Measurements from ENCODE around the gene CLEC2A. TPM values are rescaled to one million over a fixed set of nuclear protein-coding genes. Genes with fewer than 3 reads are reported as not detected.

The CLEC2A gene
- total RNA-seq, 4 donors from 2014 or later: not detected

- H3K4me3 ChIP-seq: peak overlapping the region; percentile 52 to 60 (median 56)
Measured at GRCh38 chr12:9868951-9869306, 63.2 kb downstream of the CLEC2A start.

GRCh38 chr12:9868311-9868801, 63.8 kb downstream of the CLEC2A start:
- Histone ChIP-seq H3K4me1 (peaks cover 10 to 12% of the 10 kb centered on the region in 2 donors), H3K36me3 (no peaks in the 10 kb centered on the region), H3K9me3 (no peaks in the 10 kb centered on the region), H3K4me3 (peak overlapping the region; percentile 52 to 60 (median 56)), H3K27ac (peak overlapping the region; percentile 79 to 88 (median 83)), H3K27me3 (no peaks in the 10 kb centered on the region)
- in situ Hi-C loops (cut with MboI; ENCODE audit: low sequenced_read_pairs in 4 of 4): no loop called here
- TF ChIP-seq, protein P1, sequence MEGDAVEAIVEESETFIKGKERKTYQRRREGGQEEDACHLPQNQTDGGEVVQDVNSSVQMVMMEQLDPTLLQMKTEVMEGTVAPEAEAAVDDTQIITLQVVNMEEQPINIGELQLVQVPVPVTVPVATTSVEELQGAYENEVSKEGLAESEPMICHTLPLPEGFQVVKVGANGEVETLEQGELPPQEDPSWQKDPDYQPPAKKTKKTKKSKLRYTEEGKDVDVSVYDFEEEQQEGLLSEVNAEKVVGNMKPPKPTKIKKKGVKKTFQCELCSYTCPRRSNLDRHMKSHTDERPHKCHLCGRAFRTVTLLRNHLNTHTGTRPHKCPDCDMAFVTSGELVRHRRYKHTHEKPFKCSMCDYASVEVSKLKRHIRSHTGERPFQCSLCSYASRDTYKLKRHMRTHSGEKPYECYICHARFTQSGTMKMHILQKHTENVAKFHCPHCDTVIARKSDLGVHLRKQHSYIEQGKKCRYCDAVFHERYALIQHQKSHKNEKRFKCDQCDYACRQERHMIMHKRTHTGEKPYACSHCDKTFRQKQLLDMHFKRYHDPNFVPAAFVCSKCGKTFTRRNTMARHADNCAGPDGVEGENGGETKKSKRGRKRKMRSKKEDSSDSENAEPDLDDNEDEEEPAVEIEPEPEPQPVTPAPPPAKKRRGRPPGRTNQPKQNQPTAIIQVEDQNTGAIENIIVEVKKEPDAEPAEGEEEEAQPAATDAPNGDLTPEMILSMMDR (IDR thresholded peaks at IDR 0.05 in 4 of 5, conservative IDR thresholded peaks at IDR 0.05 in 1 of 5): no peak
- TF ChIP-seq POLR2A (IDR thresholded peaks at IDR 0.05): no peak
- ATAC-seq (no peak), DNase-seq (no peak)
- intact Hi-C loops (cut with DNase I; ENCODE audit: low total_unique reads): no loop called here

More at GRCh38 chr12:9868951-9869306, 63.2 kb downstream of the CLEC2A start:
- ATAC-seq (no peak), DNase-seq (no peak)
- Histone ChIP-seq H3K27ac (peak overlapping the region; percentile 79 to 88 (median 83)), H3K4me1 (peaks cover 10 to 12% of the 10 kb centered on the region in 2 donors), H3K36me3 (no peaks in the 10 kb centered on the region), H3K27me3 (no peaks in the 10 kb centered on the region), H3K9me3 (no peaks in the 10 kb centered on the region)
- in situ Hi-C loops (cut with MboI; ENCODE audit: low sequenced_read_pairs in 4 of 4) (no loop called here), intact Hi-C loops (cut with DNase I; ENCODE audit: low total_unique reads) (no loop called here)
- TF ChIP-seq, protein P1 (IDR thresholded peaks at IDR 0.05 in 4 of 5, conservative IDR thresholded peaks at IDR 0.05 in 1 of 5): no peak
- TF ChIP-seq POLR2A (IDR thresholded peaks at IDR 0.05): peak in 1 of 2 donors; percentile 18

- Histone ChIP-seq H3K4me3 (peak overlapping the region; percentile 52 to 60 (median 56)), H3K4me1 (peaks cover 10 to 12% of the 10 kb centered on the region in 2 donors), H3K36me3 (no peaks in the 10 kb centered on the region), H3K9me3 (no peaks in the 10 kb centered on the region), H3K27ac (peak overlapping the region; percentile 79 to 88 (median 83)), H3K27me3 (no peaks in the 10 kb centered on the region)
- TF ChIP-seq, protein P1 (IDR thresholded peaks at IDR 0.05 in 4 of 5, conservative IDR thresholded peaks at IDR 0.05 in 1 of 5): no peak
- no peak for TF ChIP-seq POLR2A (IDR thresholded peaks at IDR 0.05)
- ATAC-seq (no peak), DNase-seq (no peak)
- intact Hi-C loops (cut with DNase I; ENCODE audit: low total_unique reads) (no loop called here), in situ Hi-C loops (cut with MboI; ENCODE audit: low sequenced_read_pairs in 4 of 4) (no loop called here)
Measured at GRCh38 chr12:9867531-9867930, 64.6 kb downstream of the CLEC2A start.

GRCh38 chr12:9866860-9867269, 65.3 kb downstream of the CLEC2A start:
- TF ChIP-seq, protein P1 (IDR thresholded peaks at IDR 0.05 in 4 of 5, conservative IDR thresholded peaks at IDR 0.05 in 1 of 5): no peak
- TF ChIP-seq POLR2A (IDR thresholded peaks at IDR 0.05): no peak
- in situ Hi-C loops (cut with MboI; ENCODE audit: low sequenced_read_pairs in 4 of 4) (no loop called here), intact Hi-C loops (cut with DNase I; ENCODE audit: low total_unique reads) (no loop called here)
- no peak for DNase-seq
- Histone ChIP-seq H3K4me1 (peaks cover 10 to 12% of the 10 kb centered on the region in 2 donors), H3K27me3 (no peaks in the 10 kb centered on the region), H3K36me3 (no peaks in the 10 kb centered on the region), H3K4me3 (peak overlapping the region; percentile 52 to 60 (median 56)), H3K9me3 (no peaks in the 10 kb centered on the region), H3K27ac (peak overlapping the region; percentile 79 to 88 (median 83))
- ATAC-seq: no peak
